DND-41 (cell line): Measurements from ENCODE around the gene ZFAND5.

Source experiments
- EZH2 ChIP-seq: IDR thresholded peaks from 3 replicates; pipeline ENCODE4 v1.6.1; 2012; ENCODE audit warnings: borderline replicate concordance, low read depth, mild to moderate bottlenecking, moderate library complexity, low read length, inconsistent platforms; ENCODE audit not compliant: severe bottlenecking
- TF ChIP-seq, protein P1 (sequence below): IDR thresholded peaks from 2 replicates; pipeline ENCODE4 v1.5.1; 2012; ENCODE audit warnings: borderline replicate concordance, low read length, moderate library complexity, mild to moderate bottlenecking; ENCODE audit not compliant: poor library complexity, severe bottlenecking; ENCODE audit errors: extremely low read depth

GRCh38 chr9:72332351-72332750 is 32.7 kb downstream of the ZFAND5 start:
- TF ChIP-seq, protein P1, sequence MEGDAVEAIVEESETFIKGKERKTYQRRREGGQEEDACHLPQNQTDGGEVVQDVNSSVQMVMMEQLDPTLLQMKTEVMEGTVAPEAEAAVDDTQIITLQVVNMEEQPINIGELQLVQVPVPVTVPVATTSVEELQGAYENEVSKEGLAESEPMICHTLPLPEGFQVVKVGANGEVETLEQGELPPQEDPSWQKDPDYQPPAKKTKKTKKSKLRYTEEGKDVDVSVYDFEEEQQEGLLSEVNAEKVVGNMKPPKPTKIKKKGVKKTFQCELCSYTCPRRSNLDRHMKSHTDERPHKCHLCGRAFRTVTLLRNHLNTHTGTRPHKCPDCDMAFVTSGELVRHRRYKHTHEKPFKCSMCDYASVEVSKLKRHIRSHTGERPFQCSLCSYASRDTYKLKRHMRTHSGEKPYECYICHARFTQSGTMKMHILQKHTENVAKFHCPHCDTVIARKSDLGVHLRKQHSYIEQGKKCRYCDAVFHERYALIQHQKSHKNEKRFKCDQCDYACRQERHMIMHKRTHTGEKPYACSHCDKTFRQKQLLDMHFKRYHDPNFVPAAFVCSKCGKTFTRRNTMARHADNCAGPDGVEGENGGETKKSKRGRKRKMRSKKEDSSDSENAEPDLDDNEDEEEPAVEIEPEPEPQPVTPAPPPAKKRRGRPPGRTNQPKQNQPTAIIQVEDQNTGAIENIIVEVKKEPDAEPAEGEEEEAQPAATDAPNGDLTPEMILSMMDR: no peak
- no peak for TF ChIP-seq EZH2
